Calu3 (cell line): ENCODE results near the gene FBRS. TPM values are rescaled to one million over a fixed set of nuclear protein-coding genes. Genes with fewer than 3 reads are reported as not detected.

Experiments used
- BruUV-seq: library from RNA; stranded (reverse); fragments of 400-500 nt; replicated peaks from 2 replicates; lab custom pipeline; 2021; lab: Mats Ljungman, UMichigan
- CTCF ChIA-PET: fragments of 300-600 bp; sonication (Branson Sonifier 250); formaldehyde crosslinking; loops from one replicate; lab custom pipeline; 2022; ENCODE audit warnings: antibody characterized with exemption; lab: Charles Lee
- DNase-seq: peaks from one replicate; pipeline ENCODE4 v3.0.0; 2022
- H3K27ac Mint-ChIP-seq: one replicate; pipeline ENCODE4 v1.8.0; 2022; ENCODE audit warnings: mixed read lengths; ENCODE audit not compliant: unreplicated experiment
- H3K27me3 Mint-ChIP-seq: one replicate; pipeline ENCODE4 v1.8.0; 2022; ENCODE audit warnings: mixed read lengths; ENCODE audit not compliant: unreplicated experiment
- H3K36me3 Mint-ChIP-seq: one replicate; pipeline ENCODE4 v1.8.0; 2022; ENCODE audit warnings: mild to moderate bottlenecking, moderate library complexity, mixed read lengths; ENCODE audit not compliant: insufficient read depth, unreplicated experiment
- H3K4me1 Mint-ChIP-seq: one replicate; pipeline ENCODE4 v1.8.0; 2022; ENCODE audit warnings: mild to moderate bottlenecking, low read depth, mixed read lengths; ENCODE audit not compliant: unreplicated experiment
- H3K4me3 Mint-ChIP-seq: one replicate; pipeline ENCODE4 v1.8.0; 2022; ENCODE audit warnings: mild to moderate bottlenecking, low read depth, moderate library complexity, mixed read lengths; ENCODE audit not compliant: unreplicated experiment
- H3K9me3 Mint-ChIP-seq: one replicate; pipeline ENCODE4 v1.8.0; 2022; ENCODE audit warnings: low read depth, mixed read lengths; ENCODE audit not compliant: unreplicated experiment
- intact Hi-C: fragments of 100-400 bp; cut with micrococcal nuclease; formaldehyde crosslinking; loops from one replicate; pipeline ENCODE4 v1.10.0; 2022; ENCODE audit not compliant: unreplicated experiment
- total RNA-seq: library from RNA; stranded (reverse); gene quantifications from 2 replicates; pipeline ENCODE4 v1.2.3, GENCODE V29; 2022
- TF ChIP-seq, protein P1 (sequence below): fragments of 200-600 bp; IDR thresholded peaks from one replicate; pipeline ENCODE4 v1.8.0; 2022; ENCODE audit warnings: antibody characterized with exemption; ENCODE audit not compliant: unreplicated experiment

FBRS gene
- total RNA-seq, 1 experiment from 2014 or later, result 113 TPM

GRCh38 chr16:30652005-30652296 lies 6.3 kb upstream of the FBRS start:
- no TSS peak for BruUV-seq
- Mint-ChIP-seq H3K9me3 (no peaks in the 10 kb centered on the region), H3K27ac (peak overlapping the region; percentile 94), H3K27me3 (no peaks in the 10 kb centered on the region), H3K4me3 (peak overlapping the region; percentile 96), H3K36me3 (peaks cover 45% of the 10 kb centered on the region), H3K4me1 (peaks cover 14% of the 10 kb centered on the region)
- TF ChIP-seq, protein P1, sequence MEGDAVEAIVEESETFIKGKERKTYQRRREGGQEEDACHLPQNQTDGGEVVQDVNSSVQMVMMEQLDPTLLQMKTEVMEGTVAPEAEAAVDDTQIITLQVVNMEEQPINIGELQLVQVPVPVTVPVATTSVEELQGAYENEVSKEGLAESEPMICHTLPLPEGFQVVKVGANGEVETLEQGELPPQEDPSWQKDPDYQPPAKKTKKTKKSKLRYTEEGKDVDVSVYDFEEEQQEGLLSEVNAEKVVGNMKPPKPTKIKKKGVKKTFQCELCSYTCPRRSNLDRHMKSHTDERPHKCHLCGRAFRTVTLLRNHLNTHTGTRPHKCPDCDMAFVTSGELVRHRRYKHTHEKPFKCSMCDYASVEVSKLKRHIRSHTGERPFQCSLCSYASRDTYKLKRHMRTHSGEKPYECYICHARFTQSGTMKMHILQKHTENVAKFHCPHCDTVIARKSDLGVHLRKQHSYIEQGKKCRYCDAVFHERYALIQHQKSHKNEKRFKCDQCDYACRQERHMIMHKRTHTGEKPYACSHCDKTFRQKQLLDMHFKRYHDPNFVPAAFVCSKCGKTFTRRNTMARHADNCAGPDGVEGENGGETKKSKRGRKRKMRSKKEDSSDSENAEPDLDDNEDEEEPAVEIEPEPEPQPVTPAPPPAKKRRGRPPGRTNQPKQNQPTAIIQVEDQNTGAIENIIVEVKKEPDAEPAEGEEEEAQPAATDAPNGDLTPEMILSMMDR, result no peak
- intact Hi-C loops, result no loop called here
- no peak for DNase-seq
- CTCF ChIA-PET, result interaction anchor here (1.7 kb wide), 1 partner anchor 8 kb away, joined by 6 read pairs; no protein-coding TSS in a partner anchor

DNA sequence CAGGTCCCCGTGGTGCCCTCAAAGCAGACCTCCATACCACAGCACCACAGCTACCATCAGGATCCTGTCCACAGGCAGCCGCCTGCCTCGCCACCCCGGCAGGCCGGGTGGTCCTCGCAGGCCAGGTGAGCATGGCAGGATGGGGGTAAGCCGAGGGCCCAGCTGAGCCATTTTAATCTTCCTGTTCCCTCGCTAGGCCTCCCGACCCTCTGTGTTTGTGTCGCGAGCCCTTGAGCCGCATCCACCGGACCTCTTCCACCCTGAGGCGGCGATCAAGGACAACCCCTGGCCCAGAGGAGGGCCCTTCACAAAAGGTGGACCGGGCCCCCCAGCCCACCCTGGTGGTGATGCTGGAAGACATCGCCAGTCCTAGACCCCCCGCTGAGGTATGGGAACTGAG lies 5.5 kb upstream of the FBRS start:
- CTCF ChIA-PET, result no interaction called here
- Mint-ChIP-seq H3K36me3 (peaks cover 53% of the 10 kb centered on the region), H3K4me1 (peaks cover 21% of the 10 kb centered on the region), H3K9me3 (no peaks in the 10 kb centered on the region), H3K27ac (no peak overlapping the region), H3K27me3 (no peaks in the 10 kb centered on the region), H3K4me3 (peak overlapping the region; percentile 96)
- intact Hi-C loops, result no loop called here
- TF ChIP-seq, protein P1, result no peak
- no TSS peak for BruUV-seq
- no peak for DNase-seq

DNA sequence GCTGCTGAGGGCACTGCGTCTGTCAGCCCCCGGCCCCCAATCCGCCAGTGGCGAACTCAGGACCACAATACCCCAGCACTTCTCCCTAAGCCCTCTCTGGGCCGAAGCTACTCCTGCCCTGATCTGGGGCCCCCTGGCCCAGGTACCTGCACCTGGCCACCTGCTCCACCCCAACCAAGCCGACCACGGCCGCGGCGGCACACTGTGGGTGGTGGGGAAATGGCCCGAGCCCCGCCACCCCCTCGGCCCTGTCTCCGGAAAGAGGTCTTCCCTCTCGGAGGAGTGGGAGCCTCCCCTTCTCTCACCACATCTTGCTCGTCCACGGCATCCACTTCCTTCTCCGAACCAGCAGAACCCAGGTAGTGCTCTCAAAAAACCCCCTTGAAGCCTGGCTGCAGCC lies 3.4 kb upstream of the FBRS start:
- Mint-ChIP-seq H3K9me3 (no peaks in the 10 kb centered on the region), H3K27ac (no peak overlapping the region), H3K4me3 (no peak overlapping the region), H3K36me3 (peaks cover 72% of the 10 kb centered on the region), H3K27me3 (no peaks in the 10 kb centered on the region), H3K4me1 (peaks cover 21% of the 10 kb centered on the region)
- CTCF ChIA-PET, result no interaction called here
- BruUV-seq, result no TSS peak
- intact Hi-C loops, result loop anchor here (5.0 kb wide), 1 partner anchor 42 kb away; the partner anchor contains the start of gene SRCAP
- no peak for DNase-seq
- TF ChIP-seq, protein P1, result no peak

GRCh38 chr16:30655815-30656347 lies 2.4 kb upstream of the FBRS start:
- TF ChIP-seq, protein P1, result no peak
- CTCF ChIA-PET, result no interaction called here
- peaks cover 28% of the 10 kb centered on the region for H3K4me1 Mint-ChIP-seq
- H3K27me3 Mint-ChIP-seq, result no peaks in the 10 kb centered on the region
- peaks cover 72% of the 10 kb centered on the region for H3K36me3 Mint-ChIP-seq
- intact Hi-C loops, result loop anchor here (5.0 kb wide), 1 partner anchor 41 kb away; the partner anchor contains the start of gene SRCAP
- H3K27ac Mint-ChIP-seq, result no peak overlapping the region
- no peak overlapping the region for H3K4me3 Mint-ChIP-seq
- BruUV-seq, result no TSS peak
- H3K9me3 Mint-ChIP-seq, result no peaks in the 10 kb centered on the region
- DNase-seq, result no peak
